Hematopoietic multipotent progenitor cell (in vitro differentiated cells): ENCODE data around the gene MEIOC. TPM values are rescaled to one million over a fixed set of nuclear protein-coding genes. Genes with fewer than 3 reads are reported as not detected.
A peak's percentile ranks its signal among the peaks of the same experiment; 100 is the strongest.
"Not testable (repeated sequence)": the region's sequence is repeated elsewhere in the genome, so short reads cannot be mapped to it uniquely, and the experiment has no call there.

Experiments
- DNase-seq, 3 donors: peaks; one replicate each; pipeline ENCODE4 v3.0.0-alpha.2; 2011 to 2015; ENCODE audit warnings: low read depth in 2 of 3, low spot score in 2 of 3
- small RNA-seq: library from RNA; depleted of rRNA; stranded (forward); fragments of <200 nt; gene quantifications from one replicate; pipeline ENCODE3, GENCODE V24; 2012
- total RNA-seq: library from RNA; depleted of rRNA; stranded (reverse); fragments of >200 nt; gene quantifications from one replicate; pipeline ENCODE4 v1.2.3, GENCODE V29; 2012

The MEIOC gene
- total RNA-seq, 1 donor: 0.27 TPM

DNA sequence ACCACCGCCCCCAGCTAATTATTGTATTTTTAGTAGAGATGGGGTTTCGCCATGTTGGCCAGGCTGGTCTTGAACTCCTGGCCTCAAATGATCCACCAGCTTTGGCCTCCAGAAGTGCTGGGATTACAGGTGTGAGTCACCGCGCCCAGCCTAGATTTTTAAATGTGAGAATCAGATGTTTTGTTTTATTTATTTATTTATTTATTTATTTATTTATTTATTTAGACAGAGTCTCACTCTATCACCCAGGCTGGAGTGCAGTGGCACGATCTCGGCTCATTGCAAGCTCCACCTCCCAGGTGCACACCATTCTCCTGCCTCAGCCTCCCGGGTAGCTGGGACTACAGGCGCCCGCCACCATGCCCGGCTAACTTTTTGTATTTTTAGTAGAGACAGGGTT, 44.0 kb downstream of the MEIOC start:
- DNase-seq: not testable (repeated sequence)

DNA sequence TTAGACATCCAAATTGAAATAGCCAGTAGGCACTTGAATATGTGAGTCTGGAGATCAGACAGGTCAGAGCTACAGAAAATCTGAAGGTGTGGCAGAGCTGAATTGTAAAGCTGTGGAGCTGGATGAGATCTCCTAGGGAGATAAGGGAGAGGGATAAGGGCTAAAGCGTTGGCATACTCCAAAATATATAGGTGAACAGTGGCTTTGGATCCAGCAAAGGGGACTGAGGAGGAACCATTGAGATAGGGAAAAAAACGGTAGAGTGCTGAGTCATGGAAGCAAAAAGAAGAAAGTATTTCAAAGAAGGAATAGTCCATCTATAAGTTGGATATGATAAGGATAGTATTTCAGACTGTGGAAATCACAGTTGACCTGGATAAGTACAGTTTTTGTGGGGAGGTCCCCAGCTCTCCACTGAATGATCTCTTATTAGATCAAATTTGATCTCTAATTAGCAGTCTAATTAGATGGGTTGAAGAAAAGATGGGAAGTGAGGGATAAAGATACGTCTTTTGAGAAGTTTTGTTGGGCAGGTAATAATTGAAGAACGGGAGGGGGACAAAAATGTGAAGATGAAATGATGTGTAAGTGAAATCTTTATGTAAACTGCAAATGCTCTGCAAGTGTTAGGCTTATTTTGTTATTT, 51.6 kb downstream of the MEIOC start:
- no peak for DNase-seq

DNA sequence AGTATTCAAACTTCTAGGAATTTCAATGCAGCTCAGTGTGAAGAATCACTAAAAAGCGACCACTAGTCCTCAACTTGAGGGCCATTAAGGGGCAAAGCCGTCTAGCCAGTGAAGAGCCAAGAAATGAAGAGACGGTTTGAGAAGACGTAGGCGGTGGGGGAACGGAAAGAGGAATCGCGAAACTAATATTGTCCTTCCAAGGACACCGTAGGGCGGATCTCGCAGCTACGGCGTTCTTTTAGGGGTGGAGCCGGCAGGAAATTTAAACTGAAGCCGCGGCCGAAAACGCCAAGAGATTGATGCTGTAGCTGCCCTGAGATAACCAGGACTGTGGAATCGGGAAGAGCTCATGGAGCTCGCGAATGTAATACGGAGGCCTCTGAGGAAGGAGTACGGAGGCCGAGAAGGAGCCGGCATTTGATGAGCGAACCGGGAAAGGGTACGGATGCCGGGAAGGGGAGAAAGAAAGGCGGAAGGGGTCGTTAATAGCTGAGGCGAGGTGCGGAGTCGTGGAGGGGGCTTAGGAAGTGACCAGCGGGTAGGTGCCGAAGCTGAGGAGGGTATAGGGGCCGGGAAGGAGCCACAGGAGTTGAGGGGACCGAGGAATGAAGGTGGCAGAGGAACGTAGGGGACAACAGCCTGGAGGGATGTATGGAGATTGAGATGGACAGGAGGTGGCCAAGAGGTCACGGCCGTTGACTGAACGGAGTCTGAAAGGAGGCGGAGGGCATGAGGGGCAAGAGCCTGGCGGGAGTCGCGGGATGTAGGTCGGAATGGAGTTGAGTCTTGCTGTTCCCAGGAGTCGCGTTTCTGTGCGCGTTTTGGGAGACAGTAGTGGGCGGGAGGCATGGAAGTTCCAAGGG, 52.4 kb downstream of the MEIOC start, which contains the start of gene DBF4B:
DBF4B (plus strand) TSS at position 265 of the 863 bp plus-strand sequence; CDS start at position 421, 156 bp downstream.
- peak; percentile 82 to 92 (median 88) for DNase-seq

DNA sequence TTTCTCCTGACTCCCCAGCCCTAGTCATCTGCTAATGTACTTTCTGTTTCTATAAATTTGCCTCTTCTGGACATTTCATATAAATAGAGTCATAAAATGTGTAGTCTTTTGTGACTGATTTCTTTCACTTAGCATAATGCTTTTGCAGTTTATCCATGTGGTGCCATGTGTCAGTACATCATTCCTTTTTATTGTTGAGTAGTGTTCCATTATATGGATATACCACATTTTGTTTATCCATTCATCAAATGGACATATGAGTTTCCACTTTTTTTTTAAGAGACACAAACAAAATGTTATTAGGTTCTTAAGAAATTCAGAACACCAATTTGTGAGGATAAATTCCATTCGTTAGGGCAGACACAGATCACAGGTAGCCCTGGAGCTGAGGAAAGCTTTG, 63.2 kb downstream of the MEIOC start:
- DNase-seq: no peak

DNA sequence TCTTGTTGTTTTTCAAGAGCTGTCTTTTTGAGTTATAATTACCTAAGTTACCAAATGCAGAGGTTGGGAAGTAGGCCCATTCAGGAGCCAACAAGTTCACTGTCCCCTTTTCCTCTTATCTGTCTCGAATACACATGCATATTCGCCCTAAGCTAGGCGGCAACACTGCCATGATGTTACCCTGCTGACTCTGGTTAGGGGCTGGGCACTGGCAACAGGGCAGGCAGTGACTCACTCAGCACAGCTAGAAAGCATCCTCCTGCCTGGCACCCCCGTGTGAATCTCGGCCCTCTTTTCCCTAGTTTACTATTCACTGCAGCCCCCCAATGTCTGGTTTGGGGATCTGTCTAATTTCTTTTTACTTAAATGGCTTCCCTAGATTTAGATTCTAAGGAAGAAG, 66.0 kb downstream of the MEIOC start:
- DNase-seq: no peak

Small RNA genes lying within 50 kb of the gene (small RNA-seq; reads per million reads assigned to genes)
- gene RN7SL819P (not detected), gene SMCO4P1 (not detected)

Other genes starting within 250 kb of the MEIOC start
- gene GPATCH8, start 153.1 kb upstream of the MEIOC start, total RNA-seq: 15.3 TPM
- 1.1 TPM for gene FZD2, start 99.0 kb upstream of the MEIOC start, total RNA-seq
- 7.5 TPM for gene CCDC43, start 33.3 kb downstream of the MEIOC start, total RNA-seq
- 4.8 TPM for gene DBF4B, start 52.2 kb downstream of the MEIOC start, total RNA-seq
- gene ADAM11, start 102.5 kb downstream of the MEIOC start, total RNA-seq: 1.6 TPM
- gene GJC1, start 173.8 kb downstream of the MEIOC start, total RNA-seq: under 0.01 TPM
- not detected for gene HIGD1B, start 191.4 kb downstream of the MEIOC start, total RNA-seq
- gene EFTUD2, start 243.0 kb downstream of the MEIOC start, total RNA-seq: 121 TPM